Measurements from ENCODE around the gene CGNL1.

DNA sequence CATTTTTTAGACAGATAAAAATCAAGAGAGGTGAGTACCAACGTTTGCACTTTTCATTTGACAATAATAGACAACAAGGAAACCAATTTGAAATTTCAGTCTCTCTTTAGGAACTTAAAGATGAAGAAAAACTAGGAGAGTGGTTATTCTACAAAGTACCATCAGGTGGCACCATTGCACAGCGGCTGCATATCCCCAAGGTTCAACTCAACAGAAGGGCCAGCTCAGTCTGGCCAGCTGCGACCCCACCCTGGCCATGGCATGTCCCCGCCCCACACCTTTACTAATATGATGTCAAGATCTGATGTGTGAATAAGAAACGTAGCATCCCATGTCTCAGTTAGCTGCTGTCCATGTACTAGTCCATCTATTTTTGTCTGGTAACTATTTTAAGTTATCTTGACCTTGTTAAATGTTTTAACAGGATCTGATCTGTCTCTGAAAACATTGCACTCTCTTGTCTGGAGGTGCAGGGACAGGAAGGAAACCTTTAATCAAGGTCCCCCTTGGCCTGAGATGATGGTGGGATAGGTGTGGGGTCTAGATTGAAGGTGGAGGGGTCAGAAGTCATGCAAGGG, 35.5 kb upstream of the CGNL1 start:
- TF ChIP-seq, protein P1, sequence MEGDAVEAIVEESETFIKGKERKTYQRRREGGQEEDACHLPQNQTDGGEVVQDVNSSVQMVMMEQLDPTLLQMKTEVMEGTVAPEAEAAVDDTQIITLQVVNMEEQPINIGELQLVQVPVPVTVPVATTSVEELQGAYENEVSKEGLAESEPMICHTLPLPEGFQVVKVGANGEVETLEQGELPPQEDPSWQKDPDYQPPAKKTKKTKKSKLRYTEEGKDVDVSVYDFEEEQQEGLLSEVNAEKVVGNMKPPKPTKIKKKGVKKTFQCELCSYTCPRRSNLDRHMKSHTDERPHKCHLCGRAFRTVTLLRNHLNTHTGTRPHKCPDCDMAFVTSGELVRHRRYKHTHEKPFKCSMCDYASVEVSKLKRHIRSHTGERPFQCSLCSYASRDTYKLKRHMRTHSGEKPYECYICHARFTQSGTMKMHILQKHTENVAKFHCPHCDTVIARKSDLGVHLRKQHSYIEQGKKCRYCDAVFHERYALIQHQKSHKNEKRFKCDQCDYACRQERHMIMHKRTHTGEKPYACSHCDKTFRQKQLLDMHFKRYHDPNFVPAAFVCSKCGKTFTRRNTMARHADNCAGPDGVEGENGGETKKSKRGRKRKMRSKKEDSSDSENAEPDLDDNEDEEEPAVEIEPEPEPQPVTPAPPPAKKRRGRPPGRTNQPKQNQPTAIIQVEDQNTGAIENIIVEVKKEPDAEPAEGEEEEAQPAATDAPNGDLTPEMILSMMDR (IDR thresholded peaks at IDR 0.05; ENCODE audit: borderline replicate concordance, extremely low read depth, low read length, poor library complexity, severe bottlenecking) = peak; percentile 79
- no peak for TF ChIP-seq EZH2 (IDR thresholded peaks at IDR 0.05; ENCODE audit: borderline replicate concordance, low read depth, low read length, severe bottlenecking)

Measured in DND-41 (cell line).